22Rv1 (cell line): ENCODE results near the gene SLC1A3.
"Not testable (repeated sequence)": the region's sequence is repeated elsewhere in the genome, so short reads cannot be mapped to it uniquely, and the experiment has no call there.

Experiments
- H3K27ac ChIP-seq: fragments of 450-650 bp; 2 replicates; pipeline ENCODE4 v1.5.1; 2017
- CTCF ChIP-seq: fragments of 450-650 bp; IDR thresholded peaks from 2 replicates; pipeline ENCODE4 v1.5.1; 2017; ENCODE audit warnings: mild to moderate bottlenecking
- ZFX ChIP-seq: fragments of 450-650 bp; IDR thresholded peaks from 2 replicates; pipeline ENCODE4 v1.6.1; 2017; ENCODE audit warnings: antibody characterized with exemption, borderline replicate concordance

Gene SLC1A3

GRCh38 chr5:36641431-36641830, 35.0 kb downstream of the SLC1A3 start:
- H3K27ac ChIP-seq: no peak overlapping the region
- TF ChIP-seq CTCF: no peak
- TF ChIP-seq ZFX: no peak

- TF ChIP-seq ZFX (no peak), CTCF (no peak)
- H3K27ac ChIP-seq: no peak overlapping the region
Observed at GRCh38 chr5:36642089-36642488, 35.7 kb downstream of the SLC1A3 start.

- TF ChIP-seq ZFX (no peak), CTCF (no peak)
- no peak overlapping the region for H3K27ac ChIP-seq
Observed at GRCh38 chr5:36643162-36643561, 36.8 kb downstream of the SLC1A3 start.

GRCh38 chr5:36643841-36644240, 37.4 kb downstream of the SLC1A3 start:
- H3K27ac ChIP-seq: not testable (repeated sequence)

GRCh38 chr5:36644727-36645126, 38.3 kb downstream of the SLC1A3 start:
- no peak overlapping the region for H3K27ac ChIP-seq
- TF ChIP-seq CTCF (no peak), ZFX (no peak)

GRCh38 chr5:36646100-36646499, 39.7 kb downstream of the SLC1A3 start:
- no peak overlapping the region for H3K27ac ChIP-seq
- no peak for TF ChIP-seq ZFX
- TF ChIP-seq CTCF: no peak

- TF ChIP-seq ZFX (no peak), CTCF (no peak)
- no peak overlapping the region for H3K27ac ChIP-seq
Observed at GRCh38 chr5:36646507-36647023, 40.2 kb downstream of the SLC1A3 start.

- H3K27ac ChIP-seq: no peak overlapping the region
- TF ChIP-seq CTCF: no peak
- TF ChIP-seq ZFX: no peak
Observed at GRCh38 chr5:36647046-36647445, 40.6 kb downstream of the SLC1A3 start.
